Esophagus muscularis mucosa (tissue), 4 donors: ENCODE results near the gene LRRC4. TPM values are rescaled to one million over a fixed set of nuclear protein-coding genes. Genes with fewer than 3 reads are reported as not detected.

Source experiments
- DNase-seq: peaks from one replicate; pipeline ENCODE4 v3.0.0-alpha.2; 2017; ENCODE audit errors: extremely low spot score
- H3K27ac ChIP-seq, 4 donors: fragments of 200-600 bp; sonication (generic); replicated peaks in 1 of 4; 1 replicate in 3 of 4; 2 replicates in 1 of 4; pipeline ENCODE4 v1.5.1; 2016 to 2019; ENCODE audit warnings: mild to moderate bottlenecking in 1 of 4
- H3K27me3 ChIP-seq, 4 donors: fragments of 200-600 bp; sonication (generic); one replicate each; pipeline versions ENCODE4 v1.5.1 to v1.6.0; 2016 to 2019
- H3K36me3 ChIP-seq, 4 donors: fragments of 200-600 bp; sonication (generic); one replicate each; pipeline ENCODE4 v1.5.1; 2016 to 2019
- H3K4me1 ChIP-seq, 4 donors: fragments of 200-600 bp; sonication (generic); one replicate each; pipeline ENCODE4 v1.5.1; 2016 to 2019
- H3K4me3 ChIP-seq, 4 donors: fragments of 200-600 bp; sonication (generic); 1 replicate in 2 of 4; 2 replicates in 2 of 4; pipeline ENCODE4 v1.5.1; 2016 to 2019; ENCODE audit warnings: mild to moderate bottlenecking in 4 of 4, moderate library complexity in 1 of 4
- H3K9me3 ChIP-seq, 4 donors: fragments of 200-600 bp; sonication (generic); 1 replicate in 3 of 4; 2 replicates in 1 of 4; pipeline ENCODE4 v1.5.1; 2016 to 2019
- CTCF ChIP-seq, 3 experiments: fragments of 200-600 bp in 2 of 3; fragments of 450-650 bp in 1 of 3; sonication (generic) in 2 of 3; IDR thresholded peaks; one replicate each; pipeline ENCODE4 v1.5.1; 2017 to 2019; ENCODE audit warnings: antibody characterized with exemption in 3 of 3, mild to moderate bottlenecking in 2 of 3, moderate library complexity in 1 of 3
- EP300 ChIP-seq: sonication (generic); formaldehyde crosslinking; IDR thresholded peaks from one replicate; pipeline ENCODE4 v1.6.1; 2017; ENCODE audit warnings: antibody characterized with exemption
- POLR2A ChIP-seq: fragments of 450-650 bp; IDR thresholded peaks from one replicate; pipeline ENCODE4 v1.6.1; 2017; ENCODE audit warnings: antibody characterized with exemption, moderate library complexity, mild to moderate bottlenecking, low read depth
- POLR2AphosphoS5 ChIP-seq, 2 donors: sonication (generic); formaldehyde crosslinking; IDR thresholded peaks; one replicate each; pipeline ENCODE4 v1.6.1; 2017; ENCODE audit warnings: antibody characterized with exemption in 2 of 2
- WGBS: methylation state at CpG from one replicate; pipeline ENCODE4 v1.1.5; 2018; 5-methylcytosine and 5-hydroxymethylcytosine counted together
- intact Hi-C: fragments of 100-400 bp; cut with DNase I; formaldehyde crosslinking; loops from one replicate; pipeline ENCODE4 v1.15.1; 2023
- total RNA-seq, 4 donors: library from RNA; depleted of rRNA; stranded (reverse); fragments of >200 nt; gene quantifications; one replicate each; pipeline versions ENCODE4 v1.1.0 to v1.2.1, GENCODE V29; 2016

Gene LRRC4
- total RNA-seq, 4 donors from 2014 or later: under 0.01 to 1.3 (median 0.79) TPM

- intact Hi-C loops: no loop called here
- no peak overlapping the region for H3K4me3 ChIP-seq
These were observed 51.5 kb downstream of the LRRC4 start for GRCh38 chr7:127979728-127980126.

GRCh38 chr7:127979113-127979727 lies 52.0 kb downstream of the LRRC4 start:
- Histone ChIP-seq H3K9me3 (no peaks in the 10 kb centered on the region), H3K4me3 (no peak overlapping the region), H3K27ac (no peak overlapping the region), H3K27me3 (no peaks in the 10 kb centered on the region), H3K36me3 (no peaks in the 10 kb centered on the region), H3K4me1 (peaks cover under 1 to 11% (median 6%) of the 10 kb centered on the region in 4 donors)
- TF ChIP-seq POLR2AphosphoS5 (IDR thresholded peaks at IDR 0.05) (no peak), POLR2A (no peak)
- WGBS: 96% methylated on average over 9 of the region's 9 CpGs
- intact Hi-C loops: no loop called here
- no peak for DNase-seq

More at GRCh38 chr7:127979728-127980126, 51.5 kb downstream of the LRRC4 start:
- no peaks in the 10 kb centered on the region for H3K27me3 ChIP-seq
- TF ChIP-seq POLR2AphosphoS5 (IDR thresholded peaks at IDR 0.05) (no peak), CTCF (IDR thresholded peaks at IDR 0.05) (no peak), EP300 (no peak), POLR2A (no peak)
- H3K9me3 ChIP-seq: no peaks in the 10 kb centered on the region
- DNase-seq: no peak
- H3K36me3 ChIP-seq: no peaks in the 10 kb centered on the region
- H3K4me1 ChIP-seq: peaks cover 0 to 11% (median 7%) of the 10 kb centered on the region in 4 donors
- no peak overlapping the region for H3K27ac ChIP-seq

GRCh38 chr7:127978421-127978820 lies 52.8 kb downstream of the LRRC4 start:
- DNase-seq: no peak
- TF ChIP-seq POLR2A: no peak
- Histone ChIP-seq H3K27ac (no peak overlapping the region), H3K36me3 (no peaks in the 10 kb centered on the region), H3K4me1 (peaks cover 0 to 9% (median 8%) of the 10 kb centered on the region in 4 donors), H3K9me3 (no peaks in the 10 kb centered on the region), H3K4me3 (no peak overlapping the region), H3K27me3 (no peaks in the 10 kb centered on the region)
- intact Hi-C loops: no loop called here
- 100% methylated on average over 4 of the region's 4 CpGs for whole genome bisulfite sequencing

Other genes starting within 250 kb of the LRRC4 start
- not detected for gene LEP, start 209.8 kb upstream of the LRRC4 start, total RNA-seq